C4-2B (cell line): ENCODE data around the gene TBCC.
A peak's percentile ranks its signal among the peaks of the same experiment; 100 is the strongest.
"Not testable (repeated sequence)": the region's sequence is repeated elsewhere in the genome, so short reads cannot be mapped to it uniquely, and the experiment has no call there.

Experiments
- H3K27ac ChIP-seq: fragments of 450-650 bp; 2 replicates; pipeline ENCODE4 v1.5.1; 2017
- CTCF ChIP-seq: fragments of 450-650 bp; conservative IDR thresholded peaks from 2 replicates; pipeline ENCODE4 v1.5.1; 2017; ENCODE audit warnings: mild to moderate bottlenecking
- ZFX ChIP-seq: fragments of 450-650 bp; IDR thresholded peaks from 2 replicates; pipeline ENCODE4 v1.6.1; 2017

TBCC gene

GRCh38 chr6:42781546-42781795, 35.6 kb upstream of the TBCC start:
- peak overlapping the region; percentile 97 for H3K27ac ChIP-seq
- no peak for TF ChIP-seq CTCF
- TF ChIP-seq ZFX: no peak

- no peak for TF ChIP-seq CTCF
- no peak for TF ChIP-seq ZFX
- peak overlapping the region; percentile 23 for H3K27ac ChIP-seq
Observed at GRCh38 chr6:42779521-42779920, 33.6 kb upstream of the TBCC start.

- no peak overlapping the region for H3K27ac ChIP-seq
Observed at GRCh38 chr6:42778122-42778521, 32.2 kb upstream of the TBCC start.

GRCh38 chr6:42777126-42777822, 31.4 kb upstream of the TBCC start:
- H3K27ac ChIP-seq: no peak overlapping the region
- TF ChIP-seq ZFX: no peak
- TF ChIP-seq CTCF: no peak

More at GRCh38 chr6:42778122-42778521, 32.2 kb upstream of the TBCC start:
- no peak for TF ChIP-seq ZFX
- no peak for TF ChIP-seq CTCF

- H3K27ac ChIP-seq: not testable (repeated sequence)
Observed at GRCh38 chr6:42774821-42775487, 29.1 kb upstream of the TBCC start.

- TF ChIP-seq ZFX (no peak), CTCF (no peak)
- H3K27ac ChIP-seq: no peak overlapping the region
Observed at GRCh38 chr6:42774201-42774600, 28.3 kb upstream of the TBCC start.

GRCh38 chr6:42771741-42772100, 25.8 kb upstream of the TBCC start:
- H3K27ac ChIP-seq: no peak overlapping the region

More at GRCh38 chr6:42771741-42772100, 25.8 kb upstream of the TBCC start:
- no peak for TF ChIP-seq CTCF
- TF ChIP-seq ZFX: no peak
